Measurements from ENCODE around the gene LIME1.
A peak's percentile ranks its signal among the peaks of the same experiment; 100 is the strongest.
"Not testable (repeated sequence)": the region's sequence is repeated elsewhere in the genome, so short reads cannot be mapped to it uniquely, and the experiment has no call there.

The LIME1 gene

GRCh38 chr20:63774306-63774705 lies 37.8 kb downstream of the LIME1 start:
- no peak for DNase-seq

DNA sequence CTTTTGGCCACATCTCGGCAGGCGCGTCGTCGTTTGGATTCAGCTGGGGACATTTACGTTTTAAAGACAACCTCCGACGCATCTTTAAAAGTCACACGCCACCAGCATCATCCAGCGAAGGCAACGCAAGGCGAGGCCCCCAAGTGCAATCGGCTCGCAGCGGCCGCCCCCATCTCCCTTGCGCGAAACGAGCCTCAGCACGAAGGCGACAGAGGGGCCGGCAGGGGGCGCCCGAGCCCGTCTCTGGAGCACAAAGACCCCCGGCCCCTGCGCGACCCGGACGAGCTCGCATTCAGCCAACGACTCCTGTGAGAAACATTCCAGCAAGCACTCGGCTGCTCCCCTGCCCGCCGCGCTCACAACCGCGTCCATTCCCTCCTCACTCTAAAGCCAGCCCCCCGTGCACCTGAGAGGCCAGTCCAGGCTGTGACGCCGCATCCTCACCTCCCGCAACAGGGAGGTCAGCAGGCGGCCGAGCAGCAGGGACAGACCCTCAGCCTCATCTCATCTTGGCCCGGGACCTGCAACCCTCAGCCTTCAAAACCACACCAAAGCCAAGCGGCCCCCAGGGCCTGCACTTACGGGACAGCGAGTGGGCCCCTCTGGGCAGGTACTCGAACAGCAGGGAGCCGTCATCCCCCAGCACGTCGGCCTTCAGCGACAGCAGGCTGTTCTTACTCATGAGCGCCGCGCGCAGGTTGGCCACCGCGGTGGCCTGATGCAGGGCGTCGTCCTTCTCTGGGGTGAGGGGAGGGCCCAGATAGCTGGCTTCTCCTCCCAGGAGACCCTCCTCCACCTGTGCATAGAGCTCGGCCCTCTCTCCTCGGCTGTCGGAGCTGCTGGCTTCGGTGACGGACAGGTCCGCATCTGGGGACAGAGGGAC lies 38.9 kb downstream of the LIME1 start:
- no peak for DNase-seq

DNA sequence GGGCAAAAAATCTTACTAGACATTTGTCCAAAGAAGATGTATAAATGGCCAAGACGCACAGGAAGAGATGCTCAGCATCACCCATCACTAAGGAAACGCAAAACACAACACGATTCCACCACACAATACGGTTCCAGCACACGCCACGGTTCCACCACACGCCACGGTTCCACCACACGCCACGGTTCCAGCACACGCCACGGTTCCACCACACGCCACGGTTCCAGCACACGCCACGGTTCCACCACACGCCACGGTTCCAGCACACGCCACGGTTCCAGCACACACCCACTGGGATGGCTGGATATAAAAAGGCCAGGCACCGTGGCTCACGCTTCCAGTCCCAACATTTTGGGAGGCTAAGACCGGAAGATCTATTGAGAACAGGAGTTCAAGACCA lies 40.4 kb downstream of the LIME1 start:
- DNase-seq = not testable (repeated sequence)

GRCh38 chr20:63777614-63778013 lies 41.1 kb downstream of the LIME1 start:
- no peak for DNase-seq

- DNase-seq = no peak
Observed at GRCh38 chr20:63778034-63778752, 41.7 kb downstream of the LIME1 start.

GRCh38 chr20:63778857-63779256 lies 42.4 kb downstream of the LIME1 start:
- peak in 1 of 2 donors; percentile 44 for DNase-seq

- no peak for DNase-seq
Observed at GRCh38 chr20:63781181-63781580, 44.7 kb downstream of the LIME1 start.

- DNase-seq = no peak
Observed at GRCh38 chr20:63782051-63782471, 45.6 kb downstream of the LIME1 start.

GRCh38 chr20:63782521-63782971 lies 46.1 kb downstream of the LIME1 start:
- no peak for DNase-seq

DNA sequence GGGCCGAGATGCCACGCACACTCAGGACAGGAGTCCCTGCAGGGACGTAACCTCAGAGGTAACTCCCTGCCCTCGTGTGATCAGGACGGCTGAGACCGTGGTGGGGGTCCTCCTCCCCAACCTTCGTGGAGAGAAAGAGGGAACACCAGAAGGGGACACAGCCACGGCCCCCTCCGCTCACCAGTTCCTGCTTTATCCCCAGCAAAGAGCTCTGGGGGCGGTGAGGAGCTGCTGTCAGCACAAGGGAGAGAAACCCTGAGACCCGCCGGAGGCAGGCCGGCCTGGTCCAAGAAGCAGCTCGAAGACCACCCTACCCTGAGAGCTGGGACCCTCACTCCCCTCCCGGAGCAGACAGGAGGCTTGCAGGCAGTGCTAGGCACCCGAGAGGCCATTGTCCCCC lies 47.5 kb downstream of the LIME1 start:
- no peak for DNase-seq

- DNase-seq = no peak
Observed at GRCh38 chr20:63785691-63786131, 49.2 kb downstream of the LIME1 start.

GRCh38 chr20:63787302-63787701 lies 50.8 kb downstream of the LIME1 start:
- no peak for DNase-seq

DNA sequence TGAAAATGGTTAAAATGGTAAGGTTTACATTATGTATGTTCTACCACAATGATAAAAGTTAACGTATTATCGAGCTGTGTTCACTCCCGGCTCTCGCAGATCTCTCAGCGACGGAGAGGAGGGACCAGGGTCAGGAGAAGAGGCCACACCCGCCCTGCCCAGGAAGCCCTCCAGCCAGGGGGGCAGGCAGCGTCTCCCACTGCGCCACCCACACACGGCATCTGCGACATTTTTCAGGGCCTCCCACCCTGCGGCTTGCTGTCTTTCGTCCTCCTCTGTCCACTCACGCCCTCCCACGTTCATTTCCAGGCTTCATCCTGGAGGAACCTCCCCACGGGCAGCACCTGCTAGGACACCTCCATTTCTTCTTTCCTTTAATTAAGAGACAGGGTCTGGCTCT lies 51.3 kb downstream of the LIME1 start:
- no peak for DNase-seq
